K562 (cell line): ENCODE results near the gene MRPL10. TPM values are rescaled to one million over a fixed set of nuclear protein-coding genes. Genes with fewer than 3 reads are reported as not detected.

Experiments
- CEBPZ ChIP-seq: fragments of 150-350 bp; IDR thresholded peaks from 2 replicates; pipeline ENCODE4 v1.6.1; 2014; ENCODE audit warnings: low read depth, mild to moderate bottlenecking, low read length, borderline replicate concordance
- MBD1 ChIP-seq: fragments of 250-450 bp; sonication (Bioruptor Pico); IDR thresholded peaks from 2 replicates; pipeline ENCODE4 v1.8.0; 2022; ENCODE audit warnings: inconsistent platforms
- MCM3 ChIP-seq: fragments of 450-650 bp; IDR thresholded peaks from 2 replicates; pipeline ENCODE4 v1.6.1; 2016
- MECOM ChIP-seq: fragments of 250-450 bp; sonication (Bioruptor Pico); IDR thresholded peaks from 2 replicates; pipeline ENCODE4 v1.8.0; 2022; ENCODE audit warnings: inconsistent platforms
- SAFB2 ChIP-seq: fragments of 200-400 bp; formaldehyde crosslinking; IDR thresholded peaks from 2 replicates; pipeline ENCODE4 v1.6.1; 2018; ENCODE audit warnings: borderline replicate concordance, low read length, low read depth, moderate library complexity; ENCODE audit not compliant: severe bottlenecking
- SMARCA4 ChIP-seq: fragments of 450-650 bp; IDR thresholded peaks from 2 replicates; pipeline ENCODE4 v1.6.1; 2016
- TEAD4 ChIP-seq, 2 experiments: sonication (generic) in 1 of 2; formaldehyde crosslinking in 1 of 2; IDR thresholded peaks; 2 replicates each; pipeline versions ENCODE4 v1.6.1 to v1.8.0; 2012 to 2022; ENCODE audit warnings: borderline replicate concordance in 1 of 2, inconsistent platforms in 1 of 2, low read length in 1 of 2, mild to moderate bottlenecking in 1 of 2, missing genetic modification reagents in 1 of 2
- ZNF583 ChIP-seq: fragments of 250-450 bp; sonication (Bioruptor Pico); IDR thresholded peaks from 2 replicates; pipeline ENCODE4 v1.4.0; 2020
- ZNF586 ChIP-seq: fragments of 450-650 bp; formaldehyde crosslinking; conservative IDR thresholded peaks from 2 replicates; pipeline ENCODE4 v1.4.0; 2020; ENCODE audit warnings: mild to moderate bottlenecking, moderate library complexity
- polyA plus RNA-seq, 8 experiments: library from polyadenylated mRNA; depleted of rRNA in 4 of 8; stranded (reverse) in 5 of 8; unstranded in 3 of 8; fragments of >200 nt; fragmentation: Nextera tagmentation in 2 of 8; fragmentation: Illumina TruSeq in 1 of 8; extraction: Ambion mirVana in 2 of 8; extraction: Trizol in 1 of 8; gene quantifications; 2 replicates each; pipeline versions ENCODE4 v1.2.1 to v1.2.3, GENCODE V29; 2011 to 2014; ENCODE audit warnings: inconsistent platforms in 1 of 8, missing spikeins in 1 of 8
- total RNA-seq, 7 experiments: library from RNA; depleted of rRNA in 6 of 7; stranded (reverse); fragments of >200 nt in 6 of 7; fragmentation: Illumina TruSeq in 2 of 7; extraction: Trizol in 2 of 7; gene quantifications; 2 replicates each; pipeline versions ENCODE4 v1.2.1 to v1.2.3, GENCODE V29; 2011 to 2021; ENCODE audit warnings: low replicate concordance in 1 of 7
- TF ChIP-seq, protein P1 (sequence below): fragments of 450-650 bp; IDR thresholded peaks from 2 replicates; pipeline ENCODE4 v1.6.1; 2016; ENCODE audit warnings: mild to moderate bottlenecking, moderate library complexity
- TF ChIP-seq, protein P2 (sequence below), 2 experiments: fragments of 250-450 bp in 1 of 2; fragments of 450-650 bp in 1 of 2; sonication (Bioruptor Pico) in 1 of 2; IDR thresholded peaks; 2 replicates each; pipeline versions ENCODE4 v1.6.1 to v1.8.0; 2016 to 2021; ENCODE audit warnings: mild to moderate bottlenecking in 2 of 2, moderate library complexity in 2 of 2, missing compliant biosample characterization in 1 of 2, missing genetic modification characterization in 1 of 2

Gene MRPL10
- total and polyA plus RNA-seq, 9 of the 15 experiments (the other 6 are each of a cell fraction or from before 2014, with no cell fraction given): 27.8 to 105 (median 67.3) TPM

DNA sequence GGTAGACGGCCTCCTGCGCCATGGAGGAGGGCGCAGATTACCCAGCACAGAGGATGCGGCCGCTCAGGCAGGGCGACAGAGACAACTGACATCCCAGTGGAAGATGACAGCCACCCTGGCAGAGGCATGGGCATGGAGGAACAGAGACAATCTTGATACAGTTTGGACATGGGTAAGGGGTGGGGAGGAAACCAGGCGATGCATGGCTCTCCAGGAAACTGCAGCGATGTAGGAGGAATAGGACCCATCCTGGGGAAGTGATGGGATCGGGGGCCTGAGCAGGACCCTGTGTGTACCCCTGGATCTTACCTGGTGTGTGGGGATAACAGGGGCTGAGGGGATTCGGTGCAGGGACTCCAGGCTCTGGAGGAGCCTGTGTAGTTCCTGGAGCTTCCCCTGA lies 14.4 kb downstream of the MRPL10 start (continued):
- TF ChIP-seq, protein P1, sequence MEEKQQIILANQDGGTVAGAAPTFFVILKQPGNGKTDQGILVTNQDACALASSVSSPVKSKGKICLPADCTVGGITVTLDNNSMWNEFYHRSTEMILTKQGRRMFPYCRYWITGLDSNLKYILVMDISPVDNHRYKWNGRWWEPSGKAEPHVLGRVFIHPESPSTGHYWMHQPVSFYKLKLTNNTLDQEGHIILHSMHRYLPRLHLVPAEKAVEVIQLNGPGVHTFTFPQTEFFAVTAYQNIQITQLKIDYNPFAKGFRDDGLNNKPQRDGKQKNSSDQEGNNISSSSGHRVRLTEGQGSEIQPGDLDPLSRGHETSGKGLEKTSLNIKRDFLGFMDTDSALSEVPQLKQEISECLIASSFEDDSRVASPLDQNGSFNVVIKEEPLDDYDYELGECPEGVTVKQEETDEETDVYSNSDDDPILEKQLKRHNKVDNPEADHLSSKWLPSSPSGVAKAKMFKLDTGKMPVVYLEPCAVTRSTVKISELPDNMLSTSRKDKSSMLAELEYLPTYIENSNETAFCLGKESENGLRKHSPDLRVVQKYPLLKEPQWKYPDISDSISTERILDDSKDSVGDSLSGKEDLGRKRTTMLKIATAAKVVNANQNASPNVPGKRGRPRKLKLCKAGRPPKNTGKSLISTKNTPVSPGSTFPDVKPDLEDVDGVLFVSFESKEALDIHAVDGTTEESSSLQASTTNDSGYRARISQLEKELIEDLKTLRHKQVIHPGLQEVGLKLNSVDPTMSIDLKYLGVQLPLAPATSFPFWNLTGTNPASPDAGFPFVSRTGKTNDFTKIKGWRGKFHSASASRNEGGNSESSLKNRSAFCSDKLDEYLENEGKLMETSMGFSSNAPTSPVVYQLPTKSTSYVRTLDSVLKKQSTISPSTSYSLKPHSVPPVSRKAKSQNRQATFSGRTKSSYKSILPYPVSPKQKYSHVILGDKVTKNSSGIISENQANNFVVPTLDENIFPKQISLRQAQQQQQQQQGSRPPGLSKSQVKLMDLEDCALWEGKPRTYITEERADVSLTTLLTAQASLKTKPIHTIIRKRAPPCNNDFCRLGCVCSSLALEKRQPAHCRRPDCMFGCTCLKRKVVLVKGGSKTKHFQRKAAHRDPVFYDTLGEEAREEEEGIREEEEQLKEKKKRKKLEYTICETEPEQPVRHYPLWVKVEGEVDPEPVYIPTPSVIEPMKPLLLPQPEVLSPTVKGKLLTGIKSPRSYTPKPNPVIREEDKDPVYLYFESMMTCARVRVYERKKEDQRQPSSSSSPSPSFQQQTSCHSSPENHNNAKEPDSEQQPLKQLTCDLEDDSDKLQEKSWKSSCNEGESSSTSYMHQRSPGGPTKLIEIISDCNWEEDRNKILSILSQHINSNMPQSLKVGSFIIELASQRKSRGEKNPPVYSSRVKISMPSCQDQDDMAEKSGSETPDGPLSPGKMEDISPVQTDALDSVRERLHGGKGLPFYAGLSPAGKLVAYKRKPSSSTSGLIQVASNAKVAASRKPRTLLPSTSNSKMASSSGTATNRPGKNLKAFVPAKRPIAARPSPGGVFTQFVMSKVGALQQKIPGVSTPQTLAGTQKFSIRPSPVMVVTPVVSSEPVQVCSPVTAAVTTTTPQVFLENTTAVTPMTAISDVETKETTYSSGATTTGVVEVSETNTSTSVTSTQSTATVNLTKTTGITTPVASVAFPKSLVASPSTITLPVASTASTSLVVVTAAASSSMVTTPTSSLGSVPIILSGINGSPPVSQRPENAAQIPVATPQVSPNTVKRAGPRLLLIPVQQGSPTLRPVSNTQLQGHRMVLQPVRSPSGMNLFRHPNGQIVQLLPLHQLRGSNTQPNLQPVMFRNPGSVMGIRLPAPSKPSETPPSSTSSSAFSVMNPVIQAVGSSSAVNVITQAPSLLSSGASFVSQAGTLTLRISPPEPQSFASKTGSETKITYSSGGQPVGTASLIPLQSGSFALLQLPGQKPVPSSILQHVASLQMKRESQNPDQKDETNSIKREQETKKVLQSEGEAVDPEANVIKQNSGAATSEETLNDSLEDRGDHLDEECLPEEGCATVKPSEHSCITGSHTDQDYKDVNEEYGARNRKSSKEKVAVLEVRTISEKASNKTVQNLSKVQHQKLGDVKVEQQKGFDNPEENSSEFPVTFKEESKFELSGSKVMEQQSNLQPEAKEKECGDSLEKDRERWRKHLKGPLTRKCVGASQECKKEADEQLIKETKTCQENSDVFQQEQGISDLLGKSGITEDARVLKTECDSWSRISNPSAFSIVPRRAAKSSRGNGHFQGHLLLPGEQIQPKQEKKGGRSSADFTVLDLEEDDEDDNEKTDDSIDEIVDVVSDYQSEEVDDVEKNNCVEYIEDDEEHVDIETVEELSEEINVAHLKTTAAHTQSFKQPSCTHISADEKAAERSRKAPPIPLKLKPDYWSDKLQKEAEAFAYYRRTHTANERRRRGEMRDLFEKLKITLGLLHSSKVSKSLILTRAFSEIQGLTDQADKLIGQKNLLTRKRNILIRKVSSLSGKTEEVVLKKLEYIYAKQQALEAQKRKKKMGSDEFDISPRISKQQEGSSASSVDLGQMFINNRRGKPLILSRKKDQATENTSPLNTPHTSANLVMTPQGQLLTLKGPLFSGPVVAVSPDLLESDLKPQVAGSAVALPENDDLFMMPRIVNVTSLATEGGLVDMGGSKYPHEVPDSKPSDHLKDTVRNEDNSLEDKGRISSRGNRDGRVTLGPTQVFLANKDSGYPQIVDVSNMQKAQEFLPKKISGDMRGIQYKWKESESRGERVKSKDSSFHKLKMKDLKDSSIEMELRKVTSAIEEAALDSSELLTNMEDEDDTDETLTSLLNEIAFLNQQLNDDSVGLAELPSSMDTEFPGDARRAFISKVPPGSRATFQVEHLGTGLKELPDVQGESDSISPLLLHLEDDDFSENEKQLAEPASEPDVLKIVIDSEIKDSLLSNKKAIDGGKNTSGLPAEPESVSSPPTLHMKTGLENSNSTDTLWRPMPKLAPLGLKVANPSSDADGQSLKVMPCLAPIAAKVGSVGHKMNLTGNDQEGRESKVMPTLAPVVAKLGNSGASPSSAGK: no peak
- TF ChIP-seq MCM3 (no peak), MBD1 (no peak), SAFB2 (no peak), MECOM (CRISPR knock-in tag) (no peak), ZNF586 (CRISPR knock-in tag) (no peak), CEBPZ (no peak), ZNF583 (no peak), TEAD4 (IDR thresholded peaks at IDR 0.05; ENCODE audit: low read length) (no peak), TEAD4 (CRISPR knock-in tag; IDR thresholded peaks at IDR 0.05; ENCODE audit: borderline replicate concordance) (no peak), SMARCA4 (no peak)
- TF ChIP-seq, protein P2, sequence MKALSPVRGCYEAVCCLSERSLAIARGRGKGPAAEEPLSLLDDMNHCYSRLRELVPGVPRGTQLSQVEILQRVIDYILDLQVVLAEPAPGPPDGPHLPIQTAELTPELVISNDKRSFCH (CRISPR knock-in tag; IDR thresholded peaks at IDR 0.05): no peak
- TF ChIP-seq, protein P2 (tag; IDR thresholded peaks at IDR 0.05): no peak
